Activated CD4-positive, alpha-beta T cell treated with anti-CD3 and anti-CD28 coated beads, Interleukin-2, amount 50 U/mL, for 48 hours (primary cell): Measurements from ENCODE around the gene OR13A1.
"Not testable (repeated sequence)": the region's sequence is repeated elsewhere in the genome, so short reads cannot be mapped to it uniquely, and the experiment has no call there.

Experiments used
- DNase-seq, 2 experiments: peaks; one replicate each; pipeline ENCODE4 v3.0.0-alpha.2; 2020

OR13A1 gene

DNA sequence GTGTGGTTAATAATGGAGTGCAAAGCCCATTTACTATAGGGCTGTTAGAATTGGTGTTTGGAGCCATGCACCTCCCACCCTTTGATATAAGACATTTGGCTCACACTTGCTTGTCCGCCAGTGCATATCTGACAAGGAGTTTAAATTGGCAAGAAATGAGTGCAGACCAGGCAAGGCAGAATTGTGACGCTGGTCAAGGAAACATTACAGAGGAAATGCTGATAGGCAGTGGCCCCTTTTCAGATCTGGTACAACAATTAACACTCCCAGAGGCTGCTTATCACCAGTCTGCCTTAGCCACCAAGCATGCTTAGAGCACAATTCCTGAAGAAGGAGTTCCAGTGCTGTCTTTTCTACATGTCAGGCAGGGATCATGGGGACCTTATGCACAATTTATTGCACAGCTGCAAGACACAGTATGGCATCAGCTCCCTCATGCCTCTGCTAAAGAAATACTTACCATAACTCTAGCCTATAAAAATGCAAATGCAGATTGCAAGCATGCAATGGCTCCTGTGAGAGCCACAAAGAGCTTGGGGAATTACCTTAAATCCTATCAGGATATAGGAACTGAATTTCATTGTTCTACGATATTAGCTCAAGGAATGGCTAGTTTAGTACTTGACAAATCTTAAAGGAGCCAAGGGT lies 35.2 kb downstream of the OR13A1 start:
- DNase-seq = no peak

DNA sequence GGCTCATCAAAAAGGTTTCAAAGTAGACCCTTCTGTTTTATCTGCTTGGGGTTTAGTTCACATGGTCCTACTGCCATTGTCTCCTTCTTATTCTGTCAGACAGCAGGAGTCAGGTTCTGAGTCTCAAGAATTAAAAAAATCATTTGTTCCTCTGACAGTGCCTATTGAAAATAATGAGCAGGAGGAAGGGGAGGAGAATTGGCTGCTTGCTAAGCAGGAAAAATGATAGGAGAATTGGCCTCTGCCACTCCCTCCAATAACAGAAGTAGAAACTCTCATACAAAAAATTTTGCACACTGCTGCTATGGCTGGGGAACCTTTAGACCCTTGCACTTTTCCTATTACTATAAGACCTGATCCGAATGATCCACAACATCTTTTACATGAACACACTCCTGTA lies 35.7 kb downstream of the OR13A1 start:
- DNase-seq = no peak

DNA sequence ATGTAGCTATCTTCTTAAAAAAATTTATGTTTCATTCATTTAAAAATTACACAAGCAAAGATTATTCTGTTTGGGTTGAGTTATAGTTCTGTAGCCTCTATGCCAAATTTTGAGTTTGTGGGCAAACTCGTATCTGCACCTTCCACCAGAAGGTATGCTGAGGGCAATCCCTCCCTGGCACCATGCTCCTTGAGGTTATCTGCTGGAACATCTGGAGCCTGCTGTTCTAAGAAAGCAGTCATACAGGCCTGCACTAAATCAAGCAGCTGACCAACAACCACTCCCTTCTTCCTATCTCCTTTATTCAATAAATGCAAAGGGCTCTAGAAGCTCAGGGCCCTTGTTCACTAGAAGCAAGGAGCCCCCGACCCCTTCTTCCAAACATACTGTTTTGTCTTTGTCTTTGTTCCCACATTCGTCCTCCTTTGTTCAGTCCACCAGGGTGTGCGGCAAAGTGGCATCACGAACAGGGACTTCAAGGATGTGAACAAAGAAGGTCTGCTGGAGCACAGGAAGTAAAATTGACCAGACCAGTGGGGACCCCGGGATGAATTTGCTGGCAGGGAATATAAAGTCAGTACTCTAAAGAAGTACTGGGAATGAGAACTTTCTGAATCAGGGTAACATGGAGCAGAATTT lies 36.4 kb downstream of the OR13A1 start:
- no peak for DNase-seq

DNA sequence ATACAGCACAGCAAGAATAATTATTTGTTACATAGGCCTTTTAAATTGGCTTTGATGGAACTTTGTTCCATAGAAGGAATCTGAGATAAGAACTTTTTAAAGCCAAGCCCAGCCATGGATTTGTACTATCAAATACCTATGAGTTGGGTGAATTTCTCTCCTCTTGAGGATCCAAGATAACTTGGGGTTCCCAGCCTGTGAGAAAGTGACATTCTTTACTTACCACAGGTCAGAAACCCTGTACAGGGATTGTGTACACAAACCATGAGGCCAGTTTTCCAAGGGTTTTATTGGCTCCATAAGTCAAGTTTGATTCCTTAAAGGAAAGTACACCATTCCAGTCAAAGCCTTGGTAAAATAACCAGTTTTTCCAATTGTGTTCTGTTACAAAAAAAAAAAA lies 39.3 kb downstream of the OR13A1 start:
- not testable (repeated sequence) for DNase-seq

DNA sequence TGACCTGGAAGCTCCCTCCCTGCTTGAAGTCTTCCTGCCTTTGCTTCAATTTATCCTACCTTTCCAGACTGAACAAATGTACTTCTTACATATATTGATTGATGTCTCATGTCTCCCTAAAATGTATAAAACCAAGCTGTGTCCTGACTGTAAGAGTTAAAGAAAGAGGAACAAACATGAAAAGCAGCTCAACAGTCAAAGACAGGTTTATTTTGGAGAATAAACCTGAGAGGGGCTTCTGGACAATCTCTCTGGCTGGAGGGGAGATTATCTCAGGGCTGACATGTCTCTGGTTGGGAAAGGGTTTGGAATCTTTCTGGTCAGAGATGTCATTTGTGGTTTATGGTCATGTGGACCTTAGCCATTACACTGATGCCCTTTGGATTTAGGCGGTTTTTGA lies 41.0 kb downstream of the OR13A1 start:
- DNase-seq = no peak

DNA sequence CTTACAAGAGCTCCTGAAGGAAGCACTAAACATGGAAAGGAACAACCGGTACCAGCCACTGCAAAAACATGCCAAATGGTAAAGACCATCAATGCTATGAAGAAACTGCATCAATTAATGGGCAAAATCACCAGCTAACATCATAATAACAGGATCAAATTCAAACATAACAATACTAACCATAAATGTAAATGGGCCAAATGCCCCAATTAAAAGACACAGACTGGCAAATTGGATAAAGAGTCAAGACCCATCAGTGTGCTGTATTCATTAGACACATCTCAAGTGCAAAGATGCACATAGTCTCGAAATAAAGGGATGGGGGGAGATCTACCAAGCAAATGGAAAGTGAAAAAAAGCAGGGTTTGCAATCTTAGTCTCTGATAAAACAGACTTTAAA lies 47.6 kb downstream of the OR13A1 start:
- not testable (repeated sequence) for DNase-seq

DNA sequence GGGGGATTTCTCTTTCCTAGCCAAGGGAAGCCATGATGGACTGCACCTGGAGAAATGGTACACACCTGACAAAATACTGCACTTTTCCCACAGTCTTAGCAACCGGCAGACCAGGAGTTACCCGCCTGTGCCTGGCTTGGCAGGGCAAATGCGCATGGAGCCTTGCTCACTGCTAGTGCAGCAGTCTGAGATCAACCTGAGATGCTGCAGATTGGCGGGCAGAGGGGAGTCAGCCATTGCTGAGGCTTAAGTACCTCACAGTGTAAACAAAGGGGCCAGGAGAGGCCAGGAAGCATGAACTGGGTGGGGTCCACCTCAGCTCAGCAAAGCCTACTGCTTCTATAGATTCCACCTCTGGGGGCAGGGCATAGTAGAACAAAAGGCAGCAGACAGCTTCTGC lies 49.4 kb downstream of the OR13A1 start:
- no peak for DNase-seq

DNA sequence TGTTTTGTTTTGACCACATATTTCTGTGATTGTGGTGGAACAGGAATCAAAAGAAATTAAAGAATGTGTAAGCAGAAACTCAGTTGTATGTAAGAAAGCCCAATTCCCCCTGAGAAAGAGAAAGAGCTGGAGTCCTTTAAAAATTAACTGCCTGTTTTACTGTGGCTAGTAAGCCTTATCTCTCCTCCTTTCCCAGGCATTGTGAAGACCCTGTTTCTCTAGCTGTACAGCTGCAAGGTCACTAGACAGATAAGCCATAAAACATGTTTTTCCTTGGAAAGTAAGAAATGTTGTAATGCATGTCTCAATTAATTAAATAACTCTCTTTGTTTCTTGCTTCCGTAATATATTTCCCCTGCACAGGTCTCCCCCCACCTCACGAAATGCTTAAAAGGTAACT lies 53.5 kb downstream of the OR13A1 start:
- DNase-seq = no peak

DNA sequence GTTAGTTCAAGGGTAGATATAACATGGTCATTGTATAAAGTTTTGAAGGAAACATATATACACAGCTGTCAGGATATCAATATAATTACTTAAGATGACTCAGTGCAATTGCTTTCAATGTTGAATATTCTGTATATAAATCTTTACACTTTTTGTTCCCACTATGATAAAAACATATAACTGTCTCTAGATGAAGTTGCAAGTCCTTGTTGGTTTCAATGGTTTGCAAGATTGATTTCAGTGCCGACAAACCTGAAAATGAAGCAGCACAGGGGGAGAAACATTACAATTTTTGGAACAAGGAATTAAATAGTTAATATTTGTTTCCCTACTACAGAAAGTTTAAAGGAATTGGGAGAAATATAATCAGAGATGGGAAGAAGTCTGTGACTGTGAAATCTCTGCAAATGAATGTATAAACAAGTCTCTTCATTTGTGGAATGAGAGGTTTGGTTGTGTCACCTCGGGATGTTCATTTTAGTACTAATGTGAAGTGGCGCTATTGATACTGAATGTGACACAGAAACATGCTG lies 54.1 kb downstream of the OR13A1 start:
- no peak for DNase-seq

DNA sequence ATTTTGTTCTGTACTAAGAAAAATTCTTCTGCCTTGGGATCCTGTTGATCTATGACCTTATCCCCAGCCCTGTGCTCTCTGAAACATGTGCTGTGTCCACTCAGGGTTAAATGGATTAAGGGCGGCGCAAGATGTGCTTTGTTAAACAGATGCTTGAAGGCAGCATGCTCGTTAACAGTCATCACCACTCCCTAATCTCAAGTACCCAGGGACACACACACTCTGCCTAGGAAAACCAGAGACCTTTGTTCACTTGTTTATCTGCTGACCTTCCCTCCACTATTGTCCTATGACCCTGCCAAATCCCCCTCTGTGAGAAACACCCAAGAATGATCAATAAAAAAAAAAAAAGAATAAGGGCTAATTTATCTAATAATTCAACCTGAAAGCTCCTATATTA lies 54.8 kb downstream of the OR13A1 start:
- not testable (repeated sequence) for DNase-seq

DNA sequence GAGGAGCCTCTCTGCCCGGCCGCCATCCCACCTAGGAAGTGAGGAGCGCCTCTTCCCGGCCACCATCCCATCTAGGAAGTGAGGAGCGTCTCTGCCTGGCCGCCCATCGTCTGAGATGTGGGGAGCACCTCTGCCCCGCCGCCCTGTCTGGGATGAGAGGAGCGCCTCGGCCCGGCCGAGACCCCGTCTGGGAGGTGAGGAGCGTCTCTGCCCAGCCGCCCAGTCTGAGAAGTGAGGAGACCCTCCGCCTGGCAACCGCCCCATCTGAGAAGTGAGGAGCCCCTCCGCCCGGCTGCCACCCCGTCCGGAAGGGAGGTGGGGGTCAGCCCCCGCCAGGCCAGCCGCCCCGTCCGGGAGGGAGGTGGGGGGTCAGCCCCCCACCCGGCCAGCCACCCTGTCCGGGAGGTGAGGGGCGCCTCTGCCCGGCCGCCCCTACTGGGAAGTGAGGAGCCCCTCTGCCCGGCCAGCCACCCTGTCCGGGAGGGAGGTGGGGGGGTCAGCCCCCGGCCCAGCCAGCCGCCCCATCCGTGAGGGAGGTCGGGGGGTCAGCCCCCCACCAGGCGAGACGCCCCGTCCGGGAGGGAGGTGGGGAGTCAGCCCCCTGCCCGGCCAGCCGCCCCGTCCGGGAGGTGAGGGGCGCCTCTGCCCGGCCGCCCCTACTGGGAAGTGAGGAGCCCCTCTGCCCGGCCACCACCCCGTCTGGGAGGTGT lies 55.5 kb downstream of the OR13A1 start:
- DNase-seq = not testable (repeated sequence)

DNA sequence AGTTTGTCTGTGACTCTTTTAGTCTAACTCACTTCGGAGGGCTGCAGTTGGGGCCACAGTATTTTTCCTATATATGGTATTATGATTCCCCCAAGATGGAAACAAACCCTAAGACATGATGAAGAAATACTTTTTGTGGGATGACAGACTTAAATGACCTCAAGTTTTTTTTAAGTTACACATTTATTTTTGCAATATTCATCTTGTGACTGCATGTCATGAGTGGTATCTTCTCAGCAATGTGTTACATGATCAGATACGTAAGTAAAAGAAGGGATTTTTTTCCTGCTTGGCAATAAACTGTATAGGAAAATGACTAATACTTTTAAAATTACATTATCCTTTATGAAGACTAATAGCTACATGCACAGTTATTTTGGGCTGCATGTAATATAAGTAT lies 57.8 kb downstream of the OR13A1 start:
- no peak for DNase-seq

DNA sequence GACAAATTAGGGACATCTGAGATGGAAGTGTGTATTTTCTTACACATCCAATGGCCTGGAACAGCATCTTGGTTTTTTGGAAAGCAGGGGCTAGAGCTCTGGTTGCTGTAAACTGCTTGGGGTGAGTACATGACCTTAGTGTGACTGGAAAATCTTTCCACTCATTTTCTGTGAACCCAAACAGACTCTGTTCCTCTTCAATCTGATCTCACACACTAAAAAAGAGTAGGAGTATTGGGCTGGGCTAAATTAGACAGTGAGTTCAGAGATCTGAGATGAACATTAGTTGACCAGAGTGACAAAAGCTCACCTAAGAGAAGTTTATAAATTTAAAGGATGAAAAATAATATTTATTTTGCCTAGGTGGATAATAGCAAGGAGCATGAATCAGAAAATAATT lies 59.2 kb downstream of the OR13A1 start:
- DNase-seq = no peak

DNA sequence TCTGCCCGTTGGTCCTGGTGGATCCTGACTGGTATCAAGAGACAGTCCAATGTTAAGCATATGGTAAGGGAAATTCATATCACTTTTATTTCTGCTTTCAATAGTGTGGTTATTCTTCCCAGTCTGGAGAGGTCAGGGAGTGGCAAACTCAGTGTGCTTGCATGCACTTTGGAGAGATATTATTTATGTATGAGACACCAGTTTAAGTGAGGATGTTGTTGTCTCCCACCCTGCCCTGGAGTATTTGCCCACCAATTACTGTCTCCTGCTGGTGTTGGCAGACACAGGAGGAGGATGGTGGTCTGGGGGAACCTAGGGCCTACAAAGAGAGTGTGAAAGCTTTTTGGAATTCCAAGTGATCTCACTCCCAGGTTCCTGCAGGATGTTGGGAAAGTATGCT lies 59.7 kb downstream of the OR13A1 start:
- DNase-seq = no peak

DNA sequence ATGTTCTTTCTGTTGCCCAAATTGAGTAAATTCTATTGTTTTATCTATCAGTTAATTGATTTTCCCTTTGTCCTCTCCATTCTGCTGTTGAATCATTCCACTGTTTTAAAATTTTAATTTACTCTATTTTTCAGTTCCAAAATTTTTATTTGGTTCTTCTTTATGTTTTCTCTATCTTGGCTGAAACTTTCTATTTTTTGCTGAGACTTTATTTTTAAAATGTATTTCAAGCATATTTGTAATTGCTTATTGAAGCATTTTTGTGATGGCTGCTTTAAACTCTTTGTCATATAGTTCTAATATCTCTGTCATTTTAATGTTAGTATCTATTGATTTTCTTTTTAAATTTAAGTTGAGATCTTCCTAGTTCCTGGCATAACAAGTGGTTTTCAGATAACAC lies 60.5 kb downstream of the OR13A1 start:
- DNase-seq = no peak

DNA sequence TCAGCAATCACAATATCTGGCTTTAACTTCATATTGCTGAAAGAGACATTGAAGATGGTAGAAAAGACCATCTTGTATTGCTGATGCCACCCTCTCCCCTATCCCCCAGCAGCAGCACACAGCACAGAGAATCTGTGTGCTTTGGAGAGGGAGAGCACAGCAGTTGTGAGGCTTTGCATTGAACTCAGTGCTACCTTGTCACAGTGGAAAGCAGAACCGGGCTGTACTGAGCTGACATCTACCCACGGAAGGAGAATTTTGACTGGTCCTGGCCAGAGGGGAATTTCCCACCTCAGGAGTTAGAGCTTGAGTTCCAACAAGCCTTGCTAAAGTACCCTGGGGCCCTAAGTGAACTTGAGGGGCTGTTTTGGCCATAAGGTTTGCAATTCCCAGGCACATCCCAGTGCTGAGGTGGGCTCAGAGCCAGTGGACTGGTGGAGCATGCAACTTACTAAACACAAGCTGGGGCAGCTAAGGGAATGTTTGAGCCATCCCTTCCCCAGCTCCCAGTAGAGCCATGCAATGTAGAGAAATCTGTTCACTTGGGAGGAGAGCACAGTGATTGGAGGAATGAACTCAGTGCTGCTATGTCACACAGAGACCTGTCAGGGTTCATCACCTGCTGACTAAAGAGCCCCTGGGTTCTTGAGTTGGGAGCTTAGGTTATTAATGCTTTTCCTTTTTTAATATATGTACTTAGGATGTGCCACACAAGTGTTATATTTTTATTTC lies 62.1 kb downstream of the OR13A1 start:
- DNase-seq = peak; percentile 3 to 29
